IMR-90 (cell line): ENCODE measurements around the gene RBM44. TPM values are rescaled to one million over a fixed set of nuclear protein-coding genes. Genes with fewer than 3 reads are reported as not detected.
A peak's percentile ranks its signal among the peaks of the same experiment; 100 is the strongest.

ENCODE experiments used
- ATAC-seq: fragments of 200-7000 bp; cut with Tn5 transposase; 2 replicates; pipeline ENCODE4 v1.9.1; 2020; ENCODE audit warnings: low read depth, mild to moderate bottlenecking, moderate library complexity
- BruUV-seq: library from RNA; stranded (reverse); fragments of 400-500 nt; replicated peaks from 2 replicates; lab custom pipeline; 2021; lab: Mats Ljungman, UMichigan
- CTCF ChIA-PET: fragments of 300-600 bp; formaldehyde crosslinking; extraction: SDS; loops from one replicate; lab custom pipeline; 2021; ENCODE audit warnings: antibody characterized with exemption; lab: Yijun Ruan, JAX
- POLR2A ChIA-PET: fragments of 300-600 bp; sonication (Branson Sonifier 250); formaldehyde crosslinking; loops from one replicate; lab custom pipeline; 2022; ENCODE audit warnings: antibody characterized with exemption; ENCODE audit not compliant: unreplicated experiment; lab: Charles Lee
- DNase-seq: peaks from one replicate; pipeline ENCODE4 v3.0.0; 2013
- H2AFZ ChIP-seq: replicated peaks from 2 replicates; pipeline ENCODE3; 2013; ENCODE audit warnings: low read length, mild to moderate bottlenecking; ENCODE audit not compliant: poor library complexity
- H2AK5ac ChIP-seq: 2 replicates; pipeline ENCODE4 v1.6.1; 2013; ENCODE audit warnings: low read depth, low read length, inconsistent platforms
- H2AK9ac ChIP-seq: replicated peaks from 2 replicates; pipeline ENCODE3; 2013; ENCODE audit warnings: mild to moderate bottlenecking, low read depth, low read length, moderate library complexity; ENCODE audit not compliant: poor library complexity
- H2BK120ac ChIP-seq: 2 replicates; pipeline ENCODE4 v1.6.1; 2013; ENCODE audit warnings: low read depth, low read length, inconsistent platforms
- H2BK15ac ChIP-seq: 3 replicates; pipeline ENCODE4 v1.6.1; 2013; ENCODE audit warnings: low read depth, low read length, inconsistent platforms
- H2BK20ac ChIP-seq: 2 replicates; pipeline ENCODE4 v1.6.1; 2013; ENCODE audit warnings: low read depth, mild to moderate bottlenecking, inconsistent platforms, low read length, moderate library complexity
- H2BK5ac ChIP-seq: 2 replicates; pipeline ENCODE4 v1.6.1; 2013; ENCODE audit warnings: mild to moderate bottlenecking, low read depth, low read length, inconsistent platforms; ENCODE audit not compliant: poor library complexity, severe bottlenecking
- H3K14ac ChIP-seq: replicated peaks from 2 replicates; pipeline ENCODE4 v1.6.1; 2013; ENCODE audit warnings: low read depth, low read length, inconsistent platforms
- H3K18ac ChIP-seq: 2 replicates; pipeline ENCODE4 v1.6.1; 2013; ENCODE audit warnings: low read depth, low read length, control low read depth
- H3K23ac ChIP-seq: 2 replicates; pipeline ENCODE4 v1.6.1; 2013; ENCODE audit warnings: low read depth, low read length, inconsistent platforms
- H3K27ac ChIP-seq: 2 replicates; pipeline ENCODE4 v1.5.1; 2013; ENCODE audit warnings: mild to moderate bottlenecking, control low read depth, low read length; ENCODE audit not compliant: insufficient read depth
- H3K27me3 ChIP-seq: 2 replicates; pipeline ENCODE4 v1.6.1; 2013; ENCODE audit warnings: low read length; ENCODE audit not compliant: control insufficient read depth, insufficient read depth
- H3K36me3 ChIP-seq: 2 replicates; pipeline ENCODE4 v1.6.1; 2013; ENCODE audit warnings: low read length, mixed read lengths; ENCODE audit not compliant: control insufficient read depth, insufficient read depth
- H3K4ac ChIP-seq: 2 replicates; pipeline ENCODE4 v1.6.1; 2013; ENCODE audit warnings: low read depth, low read length, inconsistent platforms
- H3K4me1 ChIP-seq: 2 replicates; pipeline ENCODE4 v1.6.1; 2013; ENCODE audit warnings: low read length, mixed read lengths; ENCODE audit not compliant: control insufficient read depth, insufficient read depth
- H3K4me2 ChIP-seq: 2 replicates; pipeline ENCODE4 v1.6.1; 2013; ENCODE audit warnings: low read depth, mild to moderate bottlenecking, control low read depth, low read length, moderate library complexity
- H3K4me3 ChIP-seq: 2 replicates; pipeline ENCODE4 v1.5.1; 2013; ENCODE audit warnings: low read depth, mild to moderate bottlenecking, control low read depth, low read length, moderate library complexity; ENCODE audit not compliant: insufficient read depth
- H3K56ac ChIP-seq: 2 replicates; pipeline ENCODE4 v1.6.1; 2013; ENCODE audit warnings: low read length, inconsistent platforms; ENCODE audit not compliant: insufficient read depth; ENCODE audit errors: extremely low read depth
- H3K79me1 ChIP-seq, 2 experiments: 2 replicates each; pipeline ENCODE4 v1.6.1; 2013; ENCODE audit warnings: low read length in 2 of 2, inconsistent platforms in 1 of 2, low read depth in 1 of 2
- H3K9ac ChIP-seq: 2 replicates; pipeline ENCODE4 v1.6.1; 2013; ENCODE audit warnings: low read depth, low read length, control low read depth
- H3K9me1 ChIP-seq: 2 replicates; pipeline ENCODE4 v1.6.1; 2013; ENCODE audit warnings: low read length, inconsistent platforms; ENCODE audit not compliant: insufficient read depth
- H3K9me3 ChIP-seq: 2 replicates; pipeline ENCODE4 v1.6.1; 2013; ENCODE audit warnings: low read length; ENCODE audit not compliant: control insufficient read depth, insufficient read depth
- H4K20me1 ChIP-seq: 2 replicates; pipeline ENCODE4 v1.6.1; 2013; ENCODE audit warnings: low read length, inconsistent platforms; ENCODE audit not compliant: insufficient read depth
- H4K5ac ChIP-seq: 2 replicates; pipeline ENCODE4 v1.6.1; 2013; ENCODE audit warnings: mild to moderate bottlenecking, low read depth, low read length, control low read depth
- H4K8ac ChIP-seq, 2 experiments: 2 replicates each; pipeline ENCODE4 v1.6.1; 2013; ENCODE audit warnings: low read depth in 2 of 2, low read length in 2 of 2, control low read depth in 1 of 2, inconsistent platforms in 1 of 2
- H4K91ac ChIP-seq: 2 replicates; pipeline ENCODE4 v1.6.1; 2013; ENCODE audit warnings: low read depth, low read length, inconsistent platforms; ENCODE audit not compliant: insufficient read depth
- BHLHE40 ChIP-seq: fragments of 150-350 bp; IDR thresholded peaks from 2 replicates; pipeline ENCODE4 v1.6.1; 2016; ENCODE audit warnings: mild to moderate bottlenecking, low read depth, low read length
- FOS ChIP-seq: fragments of 150-350 bp; IDR thresholded peaks from 2 replicates; pipeline ENCODE4 v1.6.1; 2016; ENCODE audit warnings: low read depth, low read length
- MAZ ChIP-seq: IDR thresholded peaks from 2 replicates; pipeline ENCODE4 v1.6.1; 2012; ENCODE audit warnings: low read depth, mild to moderate bottlenecking, low read length, improper control_type of control experiment, moderate library complexity, borderline replicate concordance
- WGBS, 2 experiments: methylation state at CpG; one replicate each; pipeline versions ENCODE4 v1.1.5 to v1.1.7; 2013; ENCODE audit warnings: missing lambda C conversion rate in 2 of 2; ENCODE audit not compliant: insufficient read length in 1 of 2; ENCODE audit errors: extremely low coverage in 2 of 2; 5-methylcytosine and 5-hydroxymethylcytosine counted together
- dilution Hi-C: fragments of 300-500 bp; cut with HindIII; formaldehyde crosslinking; loops from one replicate; pipeline ENCODE4 v1.14.3; 2018; ENCODE audit warnings: low sequenced_read_pairs; ENCODE audit not compliant: unreplicated experiment
- in situ Hi-C: fragments of 300-500 bp; cut with MboI; formaldehyde crosslinking; loops from 3 replicates; pipeline ENCODE4 v1.14.3; 2019; ENCODE audit warnings: low sequenced_read_pairs, inconsistent platforms, mixed read lengths
- intact Hi-C: fragments of 100-400 bp; cut with micrococcal nuclease; formaldehyde crosslinking; loops from 2 replicates; pipeline ENCODE4 v1.10.0; 2022
- polyA plus RNA-seq, 3 experiments: library from polyadenylated mRNA; depleted of rRNA; stranded (reverse); fragments of >200 nt; gene quantifications; 2 replicates each; pipeline ENCODE4 v1.2.3, GENCODE V29; 2012; ENCODE audit warnings: low replicate concordance in 1 of 3
- total RNA-seq: library from RNA; depleted of rRNA; stranded (reverse); fragments of >200 nt; gene quantifications from 2 replicates; pipeline ENCODE4 v1.2.3, GENCODE V29; 2012

The RBM44 gene
- total and polyA plus RNA-seq, 2 of the 4 experiments (the other 2 are of a cell fraction) = 0.14 to 0.18 TPM

DNA sequence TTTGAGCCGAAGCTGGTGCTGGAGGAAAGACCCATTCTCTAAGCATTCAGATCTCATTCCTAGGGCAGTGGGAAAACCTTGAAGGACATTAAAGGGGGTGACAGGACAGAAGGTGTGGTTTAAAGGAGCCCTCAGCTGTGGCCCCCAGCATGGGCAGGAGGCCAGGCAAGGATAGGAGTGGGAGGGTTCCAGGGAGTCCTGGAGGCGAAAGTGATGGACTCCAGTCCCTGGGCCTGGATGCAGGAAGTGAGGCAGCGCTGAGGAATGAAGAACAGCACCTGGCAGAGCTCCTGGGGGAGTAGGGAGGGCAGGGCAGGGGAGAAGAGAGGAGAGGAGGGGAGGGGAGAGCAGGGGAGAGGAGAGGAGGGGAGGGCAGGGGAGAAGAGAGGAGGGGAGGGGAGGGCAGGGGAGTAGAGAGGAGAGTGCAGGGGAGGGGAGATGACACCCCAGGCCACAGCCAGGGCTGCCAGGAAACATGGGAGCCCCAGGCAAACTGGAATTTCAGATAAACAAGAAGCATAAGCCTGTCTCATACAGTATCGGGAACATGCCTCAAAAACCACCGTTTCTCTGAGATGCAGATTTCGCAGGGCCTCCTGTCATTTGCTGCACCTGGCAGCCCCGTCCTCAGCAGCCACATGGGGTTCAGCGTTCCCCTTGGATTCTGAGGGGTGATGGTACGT is 66.5 kb downstream of the RBM44 start:
- Histone ChIP-seq H3K18ac (peak overlapping the region; percentile 70), H4K5ac (peak overlapping the region; percentile 85), H2BK120ac (peak overlapping the region; percentile 97), H3K27ac (peak overlapping the region; percentile 79), H3K4me1 (peaks cover 21% of the 10 kb centered on the region), H2AFZ (peak overlapping the region; percentile 81), H3K4me2 (peak overlapping the region; percentile 16; the same call in 1 of the 2 replicates), H2BK5ac (peak overlapping the region; percentile 95), H3K9ac (0 out of 2 replicates have a peak overlapping the region, but pooled peaks have one; percentile 13), H3K23ac (peak overlapping the region; percentile 86), H4K91ac (peak overlapping the region; percentile 96), H4K8ac (peak overlapping the region; percentile 81 to 93), H3K14ac (peak overlapping the region; percentile 94), H3K4me3 (no peak overlapping the region), H3K9me1 (peaks cover 23% of the 10 kb centered on the region), H3K4ac (peak overlapping the region; percentile 98), H3K9me3 (no peaks in the 10 kb centered on the region), H2AK5ac (peak overlapping the region; percentile 99), H3K36me3 (no peaks in the 10 kb centered on the region), H3K79me1 (peaks cover 0 to 27% of the 10 kb centered on the region in 2 experiments; a peak in 2 of 4 replicates), H2AK9ac (peak overlapping the region; percentile 96), H3K27me3 (no peaks in the 10 kb centered on the region), H3K56ac (peak overlapping the region; percentile 50; the same call in 1 of the 2 replicates), H2BK15ac (peak overlapping the region; percentile 94; the same call in 2 of the 3 replicates), H4K20me1 (no peaks in the 10 kb centered on the region), H2BK20ac (peak overlapping the region; percentile 97)
- CTCF ChIA-PET = no interaction called here
- POLR2A ChIA-PET = interaction anchor here (0.7 kb wide), 1 partner anchor 418 kb away, joined by 19 read pairs; no protein-coding TSS in a partner anchor
- TF ChIP-seq MAZ (peak; percentile 31; the same call in 1 of the 2 replicates), BHLHE40 (no peak), FOS (0 out of 2 replicates have a peak, but pooled peaks have one; percentile 14)
- DNase-seq (peak; percentile 70), ATAC-seq (peak; percentile 55)
- intact Hi-C loops = no loop called here
- 0% methylated on average over 1 of the region's 9 CpGs; no CpG with 5 or more reads in 1 of the 2 experiments for WGBS, 2 experiments
- in situ Hi-C loops = no loop called here
- BruUV-seq = no TSS peak
- dilution Hi-C loops = no loop called here
